ENCODE data around the gene RDH5.

DNA sequence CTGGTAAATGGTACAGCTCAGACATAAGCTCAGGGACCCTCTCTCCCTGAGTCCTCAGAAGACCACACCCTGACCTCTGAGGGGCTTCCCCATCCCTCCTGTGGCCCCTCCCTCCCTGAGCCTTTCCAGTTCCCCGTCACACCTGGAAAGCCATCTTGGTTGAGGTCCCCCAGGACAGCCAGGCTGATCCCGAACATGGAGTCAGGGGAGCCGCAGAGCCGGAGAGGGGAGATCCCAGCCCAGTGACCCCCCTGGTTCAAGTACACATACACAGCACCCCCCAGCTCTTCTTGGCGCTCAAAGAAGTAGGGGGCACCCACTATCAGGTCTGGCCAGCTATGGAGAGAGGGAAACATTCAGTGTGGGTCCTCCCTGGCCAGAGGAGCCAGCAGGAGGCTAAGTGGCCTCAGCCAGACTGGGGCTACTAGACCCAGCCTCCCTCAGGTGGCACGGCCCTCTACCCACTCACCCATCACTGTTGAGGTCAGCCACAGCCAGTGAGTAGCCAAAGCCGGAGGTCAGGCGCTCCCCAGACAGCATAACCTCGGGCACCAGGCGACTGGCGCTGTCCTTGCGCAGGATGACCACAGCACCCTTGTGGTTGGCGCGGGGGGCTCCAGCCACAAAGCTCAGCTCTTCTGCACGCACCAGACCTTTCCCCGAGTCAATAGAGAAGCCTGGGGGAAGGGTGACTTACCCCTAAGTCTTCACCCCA, 21.8 kb upstream of the RDH5 start:
- TF ChIP-seq EP300 (IDR thresholded peaks at IDR 0.05) (no peak), POLR2A (IDR thresholded peaks at IDR 0.05; ENCODE audit: low read depth) (no peak)
- TF ChIP-seq, protein P1, sequence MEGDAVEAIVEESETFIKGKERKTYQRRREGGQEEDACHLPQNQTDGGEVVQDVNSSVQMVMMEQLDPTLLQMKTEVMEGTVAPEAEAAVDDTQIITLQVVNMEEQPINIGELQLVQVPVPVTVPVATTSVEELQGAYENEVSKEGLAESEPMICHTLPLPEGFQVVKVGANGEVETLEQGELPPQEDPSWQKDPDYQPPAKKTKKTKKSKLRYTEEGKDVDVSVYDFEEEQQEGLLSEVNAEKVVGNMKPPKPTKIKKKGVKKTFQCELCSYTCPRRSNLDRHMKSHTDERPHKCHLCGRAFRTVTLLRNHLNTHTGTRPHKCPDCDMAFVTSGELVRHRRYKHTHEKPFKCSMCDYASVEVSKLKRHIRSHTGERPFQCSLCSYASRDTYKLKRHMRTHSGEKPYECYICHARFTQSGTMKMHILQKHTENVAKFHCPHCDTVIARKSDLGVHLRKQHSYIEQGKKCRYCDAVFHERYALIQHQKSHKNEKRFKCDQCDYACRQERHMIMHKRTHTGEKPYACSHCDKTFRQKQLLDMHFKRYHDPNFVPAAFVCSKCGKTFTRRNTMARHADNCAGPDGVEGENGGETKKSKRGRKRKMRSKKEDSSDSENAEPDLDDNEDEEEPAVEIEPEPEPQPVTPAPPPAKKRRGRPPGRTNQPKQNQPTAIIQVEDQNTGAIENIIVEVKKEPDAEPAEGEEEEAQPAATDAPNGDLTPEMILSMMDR (IDR thresholded peaks at IDR 0.05): no peak
